ENCODE results near the gene OTC. TPM values are rescaled to one million over a fixed set of nuclear protein-coding genes. Genes with fewer than 3 reads are reported as not detected.

OTC gene
- total and polyA plus RNA-seq, 5 donors, result 0.18 to 1.1 (median 0.66) TPM

DNA sequence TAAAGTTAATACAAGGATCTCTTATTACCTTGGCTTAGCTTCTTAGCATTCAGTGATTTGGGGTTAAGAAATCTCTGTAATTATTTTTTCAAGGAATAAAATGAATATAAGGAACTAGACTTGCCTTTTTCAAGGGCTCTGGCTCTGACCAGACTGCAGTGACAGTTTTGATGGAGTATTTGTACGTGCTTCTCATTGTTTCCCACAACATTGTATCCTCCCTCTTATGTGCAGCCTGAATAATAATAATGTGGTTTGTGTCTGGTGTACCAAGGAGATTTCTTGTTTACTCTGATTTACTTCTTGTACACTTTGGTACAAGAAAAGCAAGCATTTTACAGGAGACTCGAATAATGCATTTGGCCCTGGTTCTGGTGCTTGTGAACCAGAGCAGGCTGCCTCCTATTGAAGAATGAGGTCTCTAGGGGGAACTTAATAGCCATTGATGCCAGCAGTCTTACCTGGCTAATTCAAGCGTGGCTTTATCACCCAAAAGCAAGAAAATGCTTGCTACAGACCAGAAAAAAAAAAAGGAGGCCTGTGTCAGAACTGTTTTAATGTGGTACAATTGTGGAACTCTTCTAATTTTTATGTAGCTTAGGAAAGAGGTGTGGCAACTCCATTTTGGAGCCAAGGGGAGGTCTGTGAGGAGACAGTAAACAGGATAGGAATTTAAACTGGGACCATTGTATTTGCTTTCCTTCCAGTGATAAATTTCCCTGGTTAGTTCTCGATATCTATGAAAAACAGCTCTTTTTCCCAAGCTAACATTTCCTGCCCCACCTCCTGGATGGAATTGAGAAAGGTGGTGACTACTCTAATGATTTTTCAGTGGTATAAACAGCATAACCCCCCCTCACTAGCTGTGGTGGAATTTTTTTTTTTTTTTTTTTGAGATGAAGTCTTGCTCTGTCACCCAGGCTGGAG is 5.6 kb downstream of the OTC start:
- WGBS, result 52% methylated on average over 4 of the region's 4 CpGs
- Histone ChIP-seq H3K4me1 (ENCODE audit: control insufficient read depth, insufficient read depth, low read length) (no peaks in the 10 kb centered on the region), H3K27me3 (ENCODE audit: control insufficient read depth, insufficient read depth) (no peaks in the 10 kb centered on the region), H3K27ac (ENCODE audit: low read length) (peak overlapping the region; percentile 36), H3K9me3 (ENCODE audit: control insufficient read depth, low read length) (no peaks in the 10 kb centered on the region), H3K4me3 (ENCODE audit: low read length) (no peak overlapping the region)
- DNase-seq (no peak), ATAC-seq (peak; percentile 56 to 90)
- intact Hi-C loops (cut with DNase I), result no loop called here

DNA sequence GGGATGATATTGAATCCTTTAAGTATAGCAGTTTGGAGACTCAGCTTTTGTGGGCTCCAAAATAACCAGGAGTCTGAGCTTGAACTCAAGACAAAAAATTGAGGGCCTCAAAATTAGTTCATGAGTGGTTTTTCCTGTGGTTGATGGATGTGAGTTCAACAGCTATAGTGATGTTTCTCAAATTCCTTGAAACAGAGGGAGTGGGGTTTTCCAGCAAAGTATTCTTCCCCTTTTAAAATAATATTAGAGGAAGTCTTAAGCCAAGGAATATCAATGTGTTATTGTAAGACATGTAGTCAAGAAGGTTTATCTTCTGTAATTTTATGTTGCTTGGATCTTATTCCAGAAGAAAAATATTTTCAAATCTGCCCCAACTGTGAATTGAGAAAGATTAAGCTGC is 10.6 kb downstream of the OTC start:
- Histone ChIP-seq H3K9me3 (ENCODE audit: control insufficient read depth, low read length) (no peaks in the 10 kb centered on the region), H3K27me3 (ENCODE audit: control insufficient read depth, insufficient read depth) (no peaks in the 10 kb centered on the region), H3K27ac (ENCODE audit: low read length) (no peak overlapping the region), H3K4me1 (ENCODE audit: control insufficient read depth, insufficient read depth, low read length) (no peaks in the 10 kb centered on the region), H3K4me3 (ENCODE audit: low read length) (no peak overlapping the region)
- intact Hi-C loops (cut with DNase I), result no loop called here
- no peak for DNase-seq
- no peak for ATAC-seq

- Histone ChIP-seq H3K27me3 (ENCODE audit: control insufficient read depth, insufficient read depth) (no peaks in the 10 kb centered on the region), H3K4me1 (ENCODE audit: control insufficient read depth, insufficient read depth, low read length) (no peaks in the 10 kb centered on the region), H3K4me3 (ENCODE audit: low read length) (no peak overlapping the region), H3K27ac (ENCODE audit: low read length) (no peak overlapping the region), H3K9me3 (ENCODE audit: control insufficient read depth, low read length) (no peaks in the 10 kb centered on the region)
- WGBS, result 58% methylated on average over 3 of the region's 3 CpGs
- intact Hi-C loops (cut with DNase I), result no loop called here
- no peak for DNase-seq
- peak in 1 of 2 donors; percentile 20 for ATAC-seq
Measured at GRCh38 chrX:38365954-38366353, 13.6 kb downstream of the OTC start.

DNA sequence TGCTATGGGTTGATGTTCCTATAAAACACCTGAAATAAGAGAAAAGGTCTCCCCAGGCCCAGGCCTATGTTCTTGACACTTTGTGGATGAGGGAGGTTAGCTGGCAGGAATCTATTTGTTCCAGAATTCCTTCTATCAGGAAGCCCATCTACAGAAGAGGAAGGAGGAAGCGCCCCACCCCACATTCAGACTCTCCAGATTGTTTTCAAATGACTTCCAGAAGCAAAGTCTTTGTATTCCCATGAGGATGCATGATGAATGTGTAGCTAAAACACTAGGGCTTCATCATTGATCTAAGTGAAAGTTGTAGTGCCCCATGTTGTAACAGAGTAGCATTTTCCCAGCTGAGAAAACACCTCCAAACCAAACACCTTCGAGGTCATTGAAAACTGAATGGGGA is 16.4 kb downstream of the OTC start:
- H3K9me3 ChIP-seq (ENCODE audit: control insufficient read depth, low read length), result no peaks in the 10 kb centered on the region
- ATAC-seq, result peak in 1 of 2 donors; percentile 68
- no peak overlapping the region for H3K27ac ChIP-seq (ENCODE audit: low read length)
- H3K4me1 ChIP-seq (ENCODE audit: control insufficient read depth, insufficient read depth, low read length), result no peaks in the 10 kb centered on the region
- WGBS, result 74% methylated on average over 2 of the region's 2 CpGs
- intact Hi-C loops (cut with DNase I), result no loop called here
- no peak for DNase-seq
- H3K4me3 ChIP-seq (ENCODE audit: low read length), result no peak overlapping the region
- H3K27me3 ChIP-seq (ENCODE audit: control insufficient read depth, insufficient read depth), result no peaks in the 10 kb centered on the region

GRCh38 chrX:38371641-38372040 is 19.2 kb downstream of the OTC start:
- H3K9me3 ChIP-seq (ENCODE audit: control insufficient read depth, low read length), result no peaks in the 10 kb centered on the region
- 78% methylated on average over 2 of the region's 2 CpGs for WGBS
- H3K27ac ChIP-seq (ENCODE audit: low read length), result no peak overlapping the region
- no peak for ATAC-seq
- no peak for DNase-seq
- no peaks in the 10 kb centered on the region for H3K4me1 ChIP-seq (ENCODE audit: control insufficient read depth, insufficient read depth, low read length)
- intact Hi-C loops (cut with DNase I), result no loop called here
- H3K4me3 ChIP-seq (ENCODE audit: low read length), result no peak overlapping the region
- H3K27me3 ChIP-seq (ENCODE audit: control insufficient read depth, insufficient read depth), result no peaks in the 10 kb centered on the region

DNA sequence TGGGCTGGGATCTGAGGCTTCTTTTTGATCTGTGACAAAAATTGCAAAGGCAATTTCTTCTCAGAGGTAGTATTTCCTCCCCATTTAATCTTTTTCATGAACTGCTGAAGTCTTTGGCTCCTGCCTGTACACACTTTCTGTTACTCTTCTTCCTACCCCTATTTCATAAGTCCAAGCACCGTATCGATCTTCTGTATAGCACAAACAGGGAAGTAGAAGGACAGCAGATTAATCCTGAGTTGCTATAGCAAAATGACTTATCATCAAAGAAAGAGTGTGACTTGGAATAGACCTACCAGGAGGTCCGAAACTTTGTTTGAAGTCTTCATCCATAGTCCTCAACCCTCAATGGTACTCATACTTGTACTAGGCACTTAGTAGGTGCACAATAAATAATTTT is 22.0 kb downstream of the OTC start:
- Histone ChIP-seq H3K9me3 (ENCODE audit: control insufficient read depth, low read length) (no peaks in the 10 kb centered on the region), H3K4me3 (ENCODE audit: low read length) (no peak overlapping the region), H3K27me3 (ENCODE audit: control insufficient read depth, insufficient read depth) (no peaks in the 10 kb centered on the region), H3K27ac (ENCODE audit: low read length) (no peak overlapping the region), H3K4me1 (ENCODE audit: control insufficient read depth, insufficient read depth, low read length) (no peaks in the 10 kb centered on the region)
- DNase-seq, result no peak
- no peak for ATAC-seq
- intact Hi-C loops (cut with DNase I), result no loop called here
- 93% methylated on average over 3 of the region's 3 CpGs for whole genome bisulfite sequencing

DNA sequence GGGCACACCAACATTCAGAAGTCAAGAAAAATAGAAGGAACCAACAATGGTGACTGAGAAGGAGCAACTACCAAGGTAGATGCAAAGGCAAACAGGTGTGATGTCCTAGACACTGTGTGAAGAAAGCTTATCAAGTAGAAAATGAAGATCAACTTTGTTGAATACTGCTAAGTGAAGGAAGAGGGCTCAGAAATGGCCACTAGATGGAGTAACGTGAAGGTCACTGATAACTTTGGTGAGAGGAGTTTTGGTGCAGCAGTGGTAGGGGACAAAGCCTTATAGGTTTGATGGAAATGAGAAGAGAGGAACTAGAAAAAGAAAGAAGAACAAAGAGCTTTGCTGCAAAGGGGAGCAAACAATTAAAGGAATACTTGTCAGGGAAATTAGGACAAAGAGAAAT is 23.5 kb downstream of the OTC start:
- DNase-seq (no peak), ATAC-seq (no peak)
- Histone ChIP-seq H3K4me1 (ENCODE audit: control insufficient read depth, insufficient read depth, low read length) (no peaks in the 10 kb centered on the region), H3K27me3 (ENCODE audit: control insufficient read depth, insufficient read depth) (no peaks in the 10 kb centered on the region), H3K27ac (ENCODE audit: low read length) (no peak overlapping the region), H3K9me3 (ENCODE audit: control insufficient read depth, low read length) (no peaks in the 10 kb centered on the region), H3K4me3 (ENCODE audit: low read length) (no peak overlapping the region)
- WGBS, result 14% methylated on average over 1 of the region's 1 CpG
- intact Hi-C loops (cut with DNase I), result no loop called here

DNA sequence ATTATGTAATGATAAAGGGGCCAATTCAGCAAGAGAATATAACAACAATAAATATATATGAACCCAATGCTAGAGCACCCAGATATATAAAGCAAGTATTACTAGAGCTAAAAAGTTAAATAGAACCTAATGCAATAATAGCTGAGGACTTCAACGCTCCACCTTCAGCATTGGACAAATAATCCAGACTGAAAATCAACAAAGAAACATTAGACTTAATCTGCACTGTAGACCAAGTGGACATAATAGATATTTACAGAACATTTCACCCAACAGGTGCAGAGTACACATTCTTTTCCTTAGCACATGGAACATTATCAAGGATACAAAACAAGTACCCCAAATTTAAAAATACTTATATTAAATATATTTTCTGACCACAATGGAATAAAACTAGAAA is 24.3 kb downstream of the OTC start:
- Histone ChIP-seq H3K4me1 (ENCODE audit: control insufficient read depth, insufficient read depth, low read length) (no peaks in the 10 kb centered on the region), H3K4me3 (ENCODE audit: low read length) (no peak overlapping the region), H3K27ac (ENCODE audit: low read length) (no peak overlapping the region), H3K9me3 (ENCODE audit: control insufficient read depth, low read length) (no peaks in the 10 kb centered on the region), H3K27me3 (ENCODE audit: control insufficient read depth, insufficient read depth) (no peaks in the 10 kb centered on the region)
- intact Hi-C loops (cut with DNase I), result no loop called here
- ATAC-seq (no peak), DNase-seq (no peak)
- whole genome bisulfite sequencing, result 94% methylated on average over 1 of the region's 1 CpG

DNA sequence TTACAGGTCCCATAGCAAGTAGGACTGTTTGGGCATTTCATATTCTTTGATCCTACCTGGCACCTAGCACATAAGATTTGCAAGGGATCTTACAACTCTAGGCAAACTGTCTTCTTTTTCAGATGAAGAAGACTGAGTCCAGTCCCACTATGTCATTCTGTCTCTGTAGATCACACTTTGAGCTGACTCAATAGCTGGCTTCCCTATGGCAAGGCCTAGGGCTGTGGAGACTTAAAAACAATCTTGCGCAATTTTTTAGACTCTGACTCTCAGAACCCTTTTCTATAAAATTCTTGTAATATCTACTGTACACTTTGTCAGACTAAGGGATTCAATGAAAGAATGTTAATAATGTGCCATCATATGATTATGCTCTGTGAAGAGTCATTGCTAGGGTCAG is 26.7 kb downstream of the OTC start:
- no peaks in the 10 kb centered on the region for H3K27me3 ChIP-seq (ENCODE audit: control insufficient read depth, insufficient read depth)
- whole genome bisulfite sequencing, result 100% methylated on average over 1 of the region's 1 CpG
- H3K27ac ChIP-seq (ENCODE audit: low read length), result no peak overlapping the region
- DNase-seq (no peak), ATAC-seq (no peak)
- H3K4me1 ChIP-seq (ENCODE audit: control insufficient read depth, insufficient read depth, low read length), result no peaks in the 10 kb centered on the region
- no peaks in the 10 kb centered on the region for H3K9me3 ChIP-seq (ENCODE audit: control insufficient read depth, low read length)
- H3K4me3 ChIP-seq (ENCODE audit: low read length), result no peak overlapping the region
- intact Hi-C loops (cut with DNase I), result no loop called here

DNA sequence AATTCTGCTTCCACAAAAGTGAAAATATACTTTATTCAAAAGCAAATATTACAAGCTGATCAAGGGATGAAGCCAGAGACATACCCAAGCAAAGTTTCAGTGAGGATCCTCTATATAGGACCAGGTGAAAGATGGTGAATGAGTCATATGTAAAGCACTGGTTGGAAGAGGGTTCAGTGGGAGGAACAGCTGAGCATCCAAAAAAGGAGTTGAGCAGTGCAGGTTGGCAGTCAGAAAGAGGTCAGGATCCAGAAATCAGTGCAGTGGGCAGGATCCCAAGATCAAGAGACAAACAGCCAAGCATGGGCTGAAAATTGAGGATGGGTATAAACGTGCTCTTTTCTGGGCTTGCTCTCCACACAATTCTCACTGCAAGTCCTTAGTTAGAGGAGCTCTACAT is 30.3 kb downstream of the OTC start:
- no peak overlapping the region for H3K4me3 ChIP-seq (ENCODE audit: low read length)
- intact Hi-C loops (cut with DNase I), result no loop called here
- ATAC-seq (no peak), DNase-seq (no peak)
- no peak overlapping the region for H3K27ac ChIP-seq (ENCODE audit: low read length)
- no peaks in the 10 kb centered on the region for H3K4me1 ChIP-seq (ENCODE audit: control insufficient read depth, insufficient read depth, low read length)
- H3K27me3 ChIP-seq (ENCODE audit: control insufficient read depth, insufficient read depth), result no peaks in the 10 kb centered on the region
- H3K9me3 ChIP-seq (ENCODE audit: control insufficient read depth, low read length), result no peaks in the 10 kb centered on the region
- 69% methylated on average over 1 of the region's 1 CpG for WGBS

GRCh38 chrX:38400389-38400910 is 48.0 kb downstream of the OTC start:
- Histone ChIP-seq H3K4me3 (ENCODE audit: low read length) (no peak overlapping the region), H3K4me1 (ENCODE audit: control insufficient read depth, insufficient read depth, low read length) (no peaks in the 10 kb centered on the region), H3K9me3 (ENCODE audit: control insufficient read depth, low read length) (no peaks in the 10 kb centered on the region), H3K27me3 (ENCODE audit: control insufficient read depth, insufficient read depth) (no peaks in the 10 kb centered on the region), H3K27ac (ENCODE audit: low read length) (no peak overlapping the region)
- WGBS, result 85% methylated on average over 6 of the region's 6 CpGs
- ATAC-seq (no peak), DNase-seq (no peak)
- intact Hi-C loops (cut with DNase I), result no loop called here

Data from right cardiac atrium (tissue), 5 donors.